Fibroblast of mammary gland (primary cell): ENCODE measurements around the gene ZNF582.

Experiments used
- DNase-seq: peaks from one replicate; pipeline ENCODE4 v3.0.0-alpha.2; 2010; ENCODE audit warnings: low read depth
- H3K4me3 ChIP-seq: 2 replicates; pipeline ENCODE4 v1.5.1; 2011; ENCODE audit warnings: low read depth, mild to moderate bottlenecking, low read length, moderate library complexity; ENCODE audit not compliant: control insufficient read depth
- CTCF ChIP-seq: conservative IDR thresholded peaks from 2 replicates; pipeline ENCODE4 v1.5.1; 2011; ENCODE audit warnings: low read depth, low read length, inconsistent platforms; ENCODE audit not compliant: control insufficient read depth, insufficient read depth

The ZNF582 gene

DNA sequence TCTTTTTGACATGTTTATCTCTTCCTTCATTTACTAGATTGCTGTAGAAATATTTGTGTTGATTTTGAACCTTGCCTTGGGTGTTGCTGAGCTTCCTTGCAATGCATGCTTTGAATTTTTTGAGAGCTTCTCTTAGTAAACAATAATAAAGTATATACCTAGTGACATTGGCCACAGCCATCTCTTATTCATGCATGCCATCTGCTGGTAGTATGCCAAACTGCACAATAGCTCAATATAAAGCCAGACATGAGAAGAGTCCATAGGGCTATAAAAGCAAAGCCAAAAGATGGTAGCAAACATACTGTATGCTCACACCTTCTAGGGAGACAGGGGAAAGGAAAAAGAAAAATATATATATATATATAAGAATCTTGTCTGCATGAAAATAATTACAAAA, 59.8 kb downstream of the ZNF582 start:
- peak; percentile 65 for TF ChIP-seq CTCF
- no peak overlapping the region for H3K4me3 ChIP-seq
- peak; percentile 59 for DNase-seq
